ENCODE results near the gene CHRNA3. TPM values are rescaled to one million over a fixed set of nuclear protein-coding genes. Genes with fewer than 3 reads are reported as not detected.

Gene CHRNA3
- total and polyA plus RNA-seq, 3 donors from 2014 or later: 3.1 to 5.7 (median 4.5) TPM

GRCh38 chr15:78633348-78633747 is 12.6 kb upstream of the CHRNA3 start:
- TF ChIP-seq CTCF (IDR thresholded peaks at IDR 0.05) (no peak), POLR2A (IDR thresholded peaks at IDR 0.05) (no peak)
- intact Hi-C loops (cut with DNase I; ENCODE audit: low total_unique reads): no loop called here
- no peak overlapping the region for H3K27ac ChIP-seq
- no peaks in the 10 kb centered on the region for H3K27me3 ChIP-seq
- no peak overlapping the region for H3K4me3 ChIP-seq
- no peak for DNase-seq
- H3K36me3 ChIP-seq (ENCODE audit: low read depth, missing control alignments): no peaks in the 10 kb centered on the region
- WGBS, 2 donors: 96 to 97% methylated on average over 2 of the region's 2 CpGs
- no peaks in the 10 kb centered on the region for H3K4me1 ChIP-seq
- H3K9me3 ChIP-seq: no peaks in the 10 kb centered on the region

GRCh38 chr15:78630886-78631633 is 10.3 kb upstream of the CHRNA3 start:
- Histone ChIP-seq H3K9me3 (no peaks in the 10 kb centered on the region), H3K4me1 (no peaks in the 10 kb centered on the region), H3K27me3 (no peaks in the 10 kb centered on the region), H3K27ac (no peak overlapping the region), H3K36me3 (ENCODE audit: low read depth, missing control alignments) (no peaks in the 10 kb centered on the region), H3K4me3 (no peak overlapping the region)
- TF ChIP-seq POLR2A (IDR thresholded peaks at IDR 0.05) (no peak), CTCF (IDR thresholded peaks at IDR 0.05) (no peak)
- no peak for DNase-seq
- WGBS, 2 donors: 87 to 96% methylated on average over 4 to 9 of the region's 9 CpGs
- intact Hi-C loops (cut with DNase I; ENCODE audit: low total_unique reads): no loop called here

- H3K9me3 ChIP-seq: no peaks in the 10 kb centered on the region
- H3K27me3 ChIP-seq: no peaks in the 10 kb centered on the region
- WGBS, 2 donors: 95 to 96% methylated on average over 12 of the region's 12 CpGs
- no peak overlapping the region for H3K4me3 ChIP-seq
- no peak for TF ChIP-seq CTCF (IDR thresholded peaks at IDR 0.05)
- TF ChIP-seq POLR2A (IDR thresholded peaks at IDR 0.05): no peak
- intact Hi-C loops (cut with DNase I; ENCODE audit: low total_unique reads): no loop called here
- H3K4me1 ChIP-seq: no peaks in the 10 kb centered on the region
- no peaks in the 10 kb centered on the region for H3K36me3 ChIP-seq (ENCODE audit: low read depth, missing control alignments)
- DNase-seq: no peak
- no peak overlapping the region for H3K27ac ChIP-seq
Observed at GRCh38 chr15:78629716-78630065, 8.9 kb upstream of the CHRNA3 start.

- Histone ChIP-seq H3K9me3 (no peaks in the 10 kb centered on the region), H3K27me3 (no peaks in the 10 kb centered on the region), H3K4me1 (no peaks in the 10 kb centered on the region), H3K4me3 (no peak overlapping the region), H3K36me3 (ENCODE audit: low read depth, missing control alignments) (no peaks in the 10 kb centered on the region), H3K27ac (no peak overlapping the region)
- WGBS, 2 donors: 87 to 94% methylated on average over 29 of the region's 29 CpGs
- intact Hi-C loops (cut with DNase I; ENCODE audit: low total_unique reads): no loop called here
- TF ChIP-seq POLR2A (IDR thresholded peaks at IDR 0.05): no peak
- TF ChIP-seq CTCF (IDR thresholded peaks at IDR 0.05): no peak
- DNase-seq: no peak
Observed at GRCh38 chr15:78629031-78629715, 8.4 kb upstream of the CHRNA3 start.
